Measurements from ENCODE around the gene SULT6B1.
"Not testable (repeated sequence)": the region's sequence is repeated elsewhere in the genome, so short reads cannot be mapped to it uniquely, and the experiment has no call there.

SULT6B1 gene

DNA sequence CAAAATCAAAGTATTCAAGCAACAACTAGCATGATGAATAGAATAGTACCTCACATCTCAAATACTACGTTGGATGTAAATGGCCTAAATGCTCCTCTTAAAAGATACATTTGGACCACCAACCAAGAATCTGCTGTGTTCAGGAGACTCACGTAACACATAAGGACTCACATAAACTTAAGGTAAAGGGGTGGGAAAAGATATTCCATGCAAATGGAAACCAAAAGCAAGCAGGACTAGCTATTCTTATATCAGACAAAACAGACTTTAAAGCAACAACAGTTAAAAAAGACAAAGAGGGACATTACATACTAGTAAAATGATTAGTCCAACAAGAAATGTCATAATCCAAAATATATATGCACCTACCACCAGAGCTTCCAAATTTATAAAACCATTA lies 18.3 kb upstream of the SULT6B1 start:
- DNase-seq (ENCODE audit: low spot score); H3K27ac Mint-ChIP-seq; H3K27me3 Mint-ChIP-seq (ENCODE audit: low read depth); H3K4me1 Mint-ChIP-seq (ENCODE audit: low read depth); H3K4me3 Mint-ChIP-seq: not testable (repeated sequence)
- Mint-ChIP-seq H3K36me3 (ENCODE audit: low read depth) (peaks cover 95% of the 10 kb centered on the region), H3K9me3 (peaks cover 64% of the 10 kb centered on the region)

GRCh38 chr2:37205689-37206341 lies 17.3 kb upstream of the SULT6B1 start:
- no peak for DNase-seq (ENCODE audit: low spot score)
- peaks cover 11% of the 10 kb centered on the region for H3K4me1 Mint-ChIP-seq (ENCODE audit: low read depth)
- H3K36me3 Mint-ChIP-seq (ENCODE audit: low read depth) = peaks cover 93% of the 10 kb centered on the region
- H3K27me3 Mint-ChIP-seq (ENCODE audit: low read depth) = no peaks in the 10 kb centered on the region
- H3K9me3 Mint-ChIP-seq = peaks cover 64% of the 10 kb centered on the region
- no peak overlapping the region for H3K27ac Mint-ChIP-seq
- no peak overlapping the region for H3K4me3 Mint-ChIP-seq

- DNase-seq (ENCODE audit: low spot score); H3K4me3 Mint-ChIP-seq; H3K27me3 Mint-ChIP-seq (ENCODE audit: low read depth); H3K27ac Mint-ChIP-seq: not testable (repeated sequence)
- Mint-ChIP-seq H3K36me3 (ENCODE audit: low read depth) (peaks cover 92% of the 10 kb centered on the region), H3K9me3 (peaks cover 63% of the 10 kb centered on the region), H3K4me1 (ENCODE audit: low read depth) (peaks cover 11% of the 10 kb centered on the region)
These were observed 16.7 kb upstream of the SULT6B1 start for GRCh38 chr2:37205071-37205661.

DNA sequence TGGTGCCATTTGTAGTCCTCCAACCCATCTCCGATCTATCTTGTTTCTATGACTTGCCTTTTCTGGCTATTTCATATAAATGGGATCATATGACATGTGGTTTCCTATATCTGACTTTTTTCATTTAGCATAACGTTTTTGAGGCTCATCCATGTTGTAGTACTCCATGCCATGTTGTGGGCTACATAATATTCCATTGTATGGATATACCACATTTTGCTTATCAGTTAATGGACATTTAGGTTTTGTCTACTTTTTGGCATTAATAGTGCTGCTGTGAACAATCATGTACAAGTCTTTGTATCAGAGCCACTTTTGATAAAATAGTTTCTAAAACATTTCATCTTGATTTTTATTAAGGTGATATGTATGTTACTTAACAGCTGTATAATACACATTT lies 15.2 kb upstream of the SULT6B1 start:
- Mint-ChIP-seq H3K27ac (no peak overlapping the region), H3K36me3 (ENCODE audit: low read depth) (peaks cover 83% of the 10 kb centered on the region), H3K27me3 (ENCODE audit: low read depth) (no peaks in the 10 kb centered on the region), H3K9me3 (peaks cover 48% of the 10 kb centered on the region), H3K4me1 (ENCODE audit: low read depth) (peaks cover 18% of the 10 kb centered on the region), H3K4me3 (no peak overlapping the region)
- DNase-seq (ENCODE audit: low spot score) = no peak

- no peaks in the 10 kb centered on the region for H3K27me3 Mint-ChIP-seq (ENCODE audit: low read depth)
- peaks cover 67% of the 10 kb centered on the region for H3K36me3 Mint-ChIP-seq (ENCODE audit: low read depth)
- H3K4me3 Mint-ChIP-seq = no peak overlapping the region
- peaks cover 26% of the 10 kb centered on the region for H3K4me1 Mint-ChIP-seq (ENCODE audit: low read depth)
- DNase-seq (ENCODE audit: low spot score) = peak; percentile 50
- peaks cover 29% of the 10 kb centered on the region for H3K9me3 Mint-ChIP-seq
- H3K27ac Mint-ChIP-seq = peak overlapping the region; percentile 31
These were observed 13.3 kb upstream of the SULT6B1 start for GRCh38 chr2:37201766-37202165.

GRCh38 chr2:37201208-37201607 lies 12.7 kb upstream of the SULT6B1 start:
- DNase-seq (ENCODE audit: low spot score) = no peak
- Mint-ChIP-seq H3K4me3 (no peak overlapping the region), H3K4me1 (ENCODE audit: low read depth) (peaks cover 26% of the 10 kb centered on the region), H3K9me3 (peaks cover 23% of the 10 kb centered on the region), H3K27me3 (ENCODE audit: low read depth) (no peaks in the 10 kb centered on the region), H3K36me3 (ENCODE audit: low read depth) (peaks cover 64% of the 10 kb centered on the region), H3K27ac (no peak overlapping the region)

- Mint-ChIP-seq H3K27ac (no peak overlapping the region), H3K36me3 (ENCODE audit: low read depth) (peaks cover 41% of the 10 kb centered on the region), H3K9me3 (peaks cover 3% of the 10 kb centered on the region), H3K27me3 (ENCODE audit: low read depth) (no peaks in the 10 kb centered on the region), H3K4me1 (ENCODE audit: low read depth) (peaks cover 26% of the 10 kb centered on the region), H3K4me3 (no peak overlapping the region)
- DNase-seq (ENCODE audit: low spot score) = no peak
These were observed 10.2 kb upstream of the SULT6B1 start for GRCh38 chr2:37198681-37199065.

DNA sequence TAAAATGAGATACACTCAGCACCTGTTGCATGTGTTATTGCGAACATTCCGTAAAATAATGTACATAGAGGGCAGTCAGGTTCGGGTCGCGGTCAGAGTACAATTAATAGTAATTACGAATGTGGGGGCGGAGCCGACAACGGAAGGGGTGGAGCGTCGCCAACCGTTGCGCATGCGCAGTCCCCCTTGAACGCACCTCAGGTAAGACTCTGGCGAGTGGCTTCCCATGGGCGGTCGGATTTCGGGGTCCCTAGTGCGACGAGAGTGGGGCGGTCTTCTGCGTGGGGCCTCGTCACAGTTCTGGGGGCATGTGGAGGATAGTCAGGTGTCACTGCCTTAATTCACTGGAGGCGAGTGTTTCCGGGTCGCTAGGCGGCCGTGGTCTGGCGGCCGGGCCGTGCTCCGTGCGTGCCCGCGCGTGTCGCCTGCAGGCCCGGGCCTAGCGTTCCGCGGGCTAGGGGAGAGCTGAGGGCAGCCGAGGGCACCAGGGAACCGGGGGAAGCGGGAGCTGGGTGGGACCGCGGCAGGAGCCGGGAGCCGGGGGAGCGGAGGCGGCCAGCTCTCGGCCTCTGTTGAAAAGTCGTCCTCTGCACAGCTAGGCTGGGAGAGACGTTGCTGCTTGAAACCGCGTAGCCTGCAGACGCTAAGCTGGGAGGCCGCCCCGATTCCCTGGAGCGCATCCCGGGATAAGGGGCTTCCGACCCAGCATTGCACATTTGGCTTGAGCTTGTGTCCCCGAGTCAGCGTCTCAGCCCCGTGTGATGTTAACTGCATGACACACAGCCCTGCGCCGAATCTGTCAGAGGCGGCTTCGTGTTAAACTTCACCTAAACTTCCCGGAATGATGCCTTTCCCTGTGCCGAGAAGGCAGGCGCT lies 8.1 kb upstream of the SULT6B1 start, which contains the start of gene CEBPZOS:
Gene CEBPZOS (plus strand): TSS at position 177 of the 876 bp plus-strand sequence. CDS start 3,209 bp downstream, outside the sequence.
- DNase-seq (ENCODE audit: low spot score) = peak; percentile 85
- H3K4me1 Mint-ChIP-seq (ENCODE audit: low read depth) = peaks cover 20% of the 10 kb centered on the region
- peaks cover 23% of the 10 kb centered on the region for H3K36me3 Mint-ChIP-seq (ENCODE audit: low read depth)
- H3K27me3 Mint-ChIP-seq (ENCODE audit: low read depth) = no peaks in the 10 kb centered on the region
- peak within 1 kb of the TSS; percentile 96 for H3K4me3 Mint-ChIP-seq
- peak within 1 kb of the TSS; percentile 97 for H3K27ac Mint-ChIP-seq
- no peaks in the 10 kb centered on the region for H3K9me3 Mint-ChIP-seq

GRCh38 chr2:37195862-37196319 lies 7.4 kb upstream of the SULT6B1 start:
- not testable (repeated sequence) for H3K27me3 Mint-ChIP-seq (ENCODE audit: low read depth); DNase-seq (ENCODE audit: low spot score); H3K9me3 Mint-ChIP-seq
- H3K27ac Mint-ChIP-seq = peak overlapping the region; percentile 97
- H3K36me3 Mint-ChIP-seq (ENCODE audit: low read depth) = peaks cover 18% of the 10 kb centered on the region
- H3K4me3 Mint-ChIP-seq = peak overlapping the region; percentile 96
- H3K4me1 Mint-ChIP-seq (ENCODE audit: low read depth) = peaks cover 15% of the 10 kb centered on the region

GRCh38 chr2:37192551-37192950 lies 4.1 kb upstream of the SULT6B1 start:
- Mint-ChIP-seq H3K4me1 (ENCODE audit: low read depth) (peaks cover 9% of the 10 kb centered on the region), H3K36me3 (ENCODE audit: low read depth) (peaks cover 6% of the 10 kb centered on the region), H3K27ac (no peak overlapping the region), H3K27me3 (ENCODE audit: low read depth) (peaks cover 4% of the 10 kb centered on the region), H3K9me3 (no peaks in the 10 kb centered on the region), H3K4me3 (no peak overlapping the region)
- no peak for DNase-seq (ENCODE audit: low spot score)

DNA sequence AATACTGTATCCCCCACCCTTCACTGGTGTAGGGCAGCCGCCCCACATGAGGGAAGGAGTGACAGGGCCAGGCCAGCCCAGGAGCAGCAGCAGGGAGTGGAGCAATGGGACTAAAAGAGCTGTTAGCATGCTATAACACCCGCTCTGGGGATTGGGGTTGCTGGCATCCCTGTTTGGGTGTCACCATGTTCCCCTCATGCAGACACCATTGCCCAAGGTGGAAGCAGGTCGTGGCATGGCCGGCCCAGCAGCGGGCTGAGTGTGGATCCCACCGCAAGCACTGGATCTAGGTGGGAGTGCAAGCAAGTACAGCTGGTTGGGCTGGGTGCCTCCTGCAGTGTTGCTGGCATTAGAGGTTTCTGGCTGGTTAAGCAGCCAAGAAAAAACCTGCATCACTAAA lies 3.3 kb upstream of the SULT6B1 start:
- H3K36me3 Mint-ChIP-seq (ENCODE audit: low read depth) = peaks cover 4% of the 10 kb centered on the region
- H3K4me3 Mint-ChIP-seq = no peak overlapping the region
- no peaks in the 10 kb centered on the region for H3K9me3 Mint-ChIP-seq
- DNase-seq (ENCODE audit: low spot score) = no peak
- H3K27ac Mint-ChIP-seq = no peak overlapping the region
- peaks cover 4% of the 10 kb centered on the region for H3K4me1 Mint-ChIP-seq (ENCODE audit: low read depth)
- peaks cover 8% of the 10 kb centered on the region for H3K27me3 Mint-ChIP-seq (ENCODE audit: low read depth)

DNA sequence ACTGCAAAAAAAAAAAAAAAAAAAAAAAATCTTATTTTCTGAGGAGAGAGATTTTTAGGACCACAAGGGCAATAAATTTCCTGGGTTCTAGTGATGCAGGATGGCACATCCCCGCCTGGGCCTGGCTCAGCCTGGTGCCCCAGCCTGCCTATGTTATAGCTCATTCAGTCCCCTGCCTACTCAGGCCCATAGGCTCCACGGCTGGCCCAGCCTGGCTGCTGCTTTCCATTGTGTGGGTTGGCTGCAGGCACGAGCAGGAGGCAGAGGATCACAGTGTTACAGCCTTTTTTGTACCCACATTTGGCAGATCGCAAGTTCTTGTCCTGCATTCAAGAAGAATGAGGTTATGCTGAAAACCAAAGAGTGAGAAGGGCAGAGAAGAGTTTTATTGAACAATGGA lies 2.8 kb upstream of the SULT6B1 start:
- peaks cover 1% of the 10 kb centered on the region for H3K36me3 Mint-ChIP-seq (ENCODE audit: low read depth)
- H3K9me3 Mint-ChIP-seq = no peaks in the 10 kb centered on the region
- H3K27me3 Mint-ChIP-seq (ENCODE audit: low read depth) = peaks cover 10% of the 10 kb centered on the region
- H3K4me1 Mint-ChIP-seq (ENCODE audit: low read depth) = peaks cover 4% of the 10 kb centered on the region
- no peak for DNase-seq (ENCODE audit: low spot score)
- H3K27ac Mint-ChIP-seq = no peak overlapping the region
- H3K4me3 Mint-ChIP-seq = no peak overlapping the region

- Mint-ChIP-seq H3K4me1 (ENCODE audit: low read depth) (peaks cover 4% of the 10 kb centered on the region), H3K27ac (no peak overlapping the region), H3K27me3 (ENCODE audit: low read depth) (peaks cover 15% of the 10 kb centered on the region), H3K4me3 (no peak overlapping the region), H3K36me3 (ENCODE audit: low read depth) (no peaks in the 10 kb centered on the region), H3K9me3 (no peaks in the 10 kb centered on the region)
- DNase-seq (ENCODE audit: low spot score) = no peak
These were observed 1.8 kb upstream of the SULT6B1 start for GRCh38 chr2:37190290-37190689.
